ENCODE data around the gene MVK.

MVK gene

GRCh38 chr12:109567967-109568366 lies 5.6 kb upstream of the MVK start:
- no peak overlapping the region for H3K4me3 ChIP-seq (ENCODE audit: control insufficient read depth, low read depth, low read length)
- no peak for DNase-seq (ENCODE audit: low read depth)
- TF ChIP-seq CTCF (IDR thresholded peaks at IDR 0.05; ENCODE audit: control insufficient read depth, insufficient read depth, low read depth, low read length, missing control alignments) = no peak

- TF ChIP-seq CTCF (IDR thresholded peaks at IDR 0.05; ENCODE audit: control insufficient read depth, insufficient read depth, low read depth, low read length, missing control alignments) = no peak
- H3K4me3 ChIP-seq (ENCODE audit: control insufficient read depth, low read depth, low read length) = no peak overlapping the region
- no peak for DNase-seq (ENCODE audit: low read depth)
These were observed 5.1 kb upstream of the MVK start for GRCh38 chr12:109568486-109568885.

GRCh38 chr12:109571773-109572505 lies 1.7 kb upstream of the MVK start:
- no peak for DNase-seq (ENCODE audit: low read depth)
- TF ChIP-seq CTCF (IDR thresholded peaks at IDR 0.05; ENCODE audit: control insufficient read depth, insufficient read depth, low read depth, low read length, missing control alignments) = no peak
- no peak overlapping the region for H3K4me3 ChIP-seq (ENCODE audit: control insufficient read depth, low read depth, low read length)

- peak overlapping the region; percentile 51; the same call in 1 of the 2 replicates for H3K4me3 ChIP-seq (ENCODE audit: control insufficient read depth, low read depth, low read length)
- DNase-seq (ENCODE audit: low read depth) = no peak
- no peak for TF ChIP-seq CTCF (IDR thresholded peaks at IDR 0.05; ENCODE audit: control insufficient read depth, insufficient read depth, low read depth, low read length, missing control alignments)
These were observed 1.1 kb upstream of the MVK start for GRCh38 chr12:109572506-109572845.

- H3K4me3 ChIP-seq (ENCODE audit: control insufficient read depth, low read depth, low read length) = peak overlapping the region; percentile 51
- DNase-seq (ENCODE audit: low read depth) = no peak
- no peak for TF ChIP-seq CTCF (IDR thresholded peaks at IDR 0.05; ENCODE audit: control insufficient read depth, insufficient read depth, low read depth, low read length, missing control alignments)
These were observed 285 bp downstream of the MVK start for GRCh38 chr12:109573914-109574244.

GRCh38 chr12:109575683-109576082 lies 2.1 kb downstream of the MVK start:
- no peak overlapping the region for H3K4me3 ChIP-seq (ENCODE audit: control insufficient read depth, low read depth, low read length)
- DNase-seq (ENCODE audit: low read depth) = no peak
- no peak for TF ChIP-seq CTCF (IDR thresholded peaks at IDR 0.05; ENCODE audit: control insufficient read depth, insufficient read depth, low read depth, low read length, missing control alignments)

- H3K4me3 ChIP-seq (ENCODE audit: control insufficient read depth, low read depth, low read length) = no peak overlapping the region
These were observed 3.7 kb downstream of the MVK start for GRCh38 chr12:109577311-109577710.

More at GRCh38 chr12:109577311-109577710, 3.7 kb downstream of the MVK start:
- no peak for DNase-seq (ENCODE audit: low read depth)
- TF ChIP-seq CTCF (IDR thresholded peaks at IDR 0.05; ENCODE audit: control insufficient read depth, insufficient read depth, low read depth, low read length, missing control alignments) = no peak

Measured in AG09309 (cell line).